ENCODE data around the gene BROX.

DNA sequence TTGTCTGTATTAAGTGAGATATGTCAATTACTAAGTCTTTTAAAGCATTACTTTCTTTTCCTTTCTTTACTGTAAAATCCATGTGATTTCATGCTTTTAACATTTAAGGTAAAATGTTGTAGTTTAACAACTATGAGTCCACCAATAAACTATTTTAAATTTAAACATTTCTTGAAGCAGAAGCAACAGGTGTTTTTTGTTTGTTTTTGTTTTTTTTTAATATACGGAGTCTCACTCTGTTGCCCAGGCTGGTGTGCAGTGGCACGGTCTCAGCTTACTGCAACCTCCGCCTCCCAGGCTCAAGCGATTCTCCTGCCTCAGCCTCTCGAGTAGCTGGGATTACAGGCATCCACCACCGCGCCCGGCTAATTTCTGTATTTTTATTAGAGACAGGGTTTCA, 15.6 kb upstream of the BROX start:
- TF ChIP-seq, protein P1, sequence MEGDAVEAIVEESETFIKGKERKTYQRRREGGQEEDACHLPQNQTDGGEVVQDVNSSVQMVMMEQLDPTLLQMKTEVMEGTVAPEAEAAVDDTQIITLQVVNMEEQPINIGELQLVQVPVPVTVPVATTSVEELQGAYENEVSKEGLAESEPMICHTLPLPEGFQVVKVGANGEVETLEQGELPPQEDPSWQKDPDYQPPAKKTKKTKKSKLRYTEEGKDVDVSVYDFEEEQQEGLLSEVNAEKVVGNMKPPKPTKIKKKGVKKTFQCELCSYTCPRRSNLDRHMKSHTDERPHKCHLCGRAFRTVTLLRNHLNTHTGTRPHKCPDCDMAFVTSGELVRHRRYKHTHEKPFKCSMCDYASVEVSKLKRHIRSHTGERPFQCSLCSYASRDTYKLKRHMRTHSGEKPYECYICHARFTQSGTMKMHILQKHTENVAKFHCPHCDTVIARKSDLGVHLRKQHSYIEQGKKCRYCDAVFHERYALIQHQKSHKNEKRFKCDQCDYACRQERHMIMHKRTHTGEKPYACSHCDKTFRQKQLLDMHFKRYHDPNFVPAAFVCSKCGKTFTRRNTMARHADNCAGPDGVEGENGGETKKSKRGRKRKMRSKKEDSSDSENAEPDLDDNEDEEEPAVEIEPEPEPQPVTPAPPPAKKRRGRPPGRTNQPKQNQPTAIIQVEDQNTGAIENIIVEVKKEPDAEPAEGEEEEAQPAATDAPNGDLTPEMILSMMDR (IDR thresholded peaks at IDR 0.05; ENCODE audit: low read depth, low read length, missing input control), result no peak
- TF ChIP-seq FOXA2 (IDR thresholded peaks at IDR 0.05) (no peak), TAF1 (conservative IDR thresholded peaks at IDR 0.05) (no peak), EGR1 (IDR thresholded peaks at IDR 0.05; ENCODE audit: low read depth in 2 of 2) (no peak)
- TF ChIP-seq, protein P2, sequence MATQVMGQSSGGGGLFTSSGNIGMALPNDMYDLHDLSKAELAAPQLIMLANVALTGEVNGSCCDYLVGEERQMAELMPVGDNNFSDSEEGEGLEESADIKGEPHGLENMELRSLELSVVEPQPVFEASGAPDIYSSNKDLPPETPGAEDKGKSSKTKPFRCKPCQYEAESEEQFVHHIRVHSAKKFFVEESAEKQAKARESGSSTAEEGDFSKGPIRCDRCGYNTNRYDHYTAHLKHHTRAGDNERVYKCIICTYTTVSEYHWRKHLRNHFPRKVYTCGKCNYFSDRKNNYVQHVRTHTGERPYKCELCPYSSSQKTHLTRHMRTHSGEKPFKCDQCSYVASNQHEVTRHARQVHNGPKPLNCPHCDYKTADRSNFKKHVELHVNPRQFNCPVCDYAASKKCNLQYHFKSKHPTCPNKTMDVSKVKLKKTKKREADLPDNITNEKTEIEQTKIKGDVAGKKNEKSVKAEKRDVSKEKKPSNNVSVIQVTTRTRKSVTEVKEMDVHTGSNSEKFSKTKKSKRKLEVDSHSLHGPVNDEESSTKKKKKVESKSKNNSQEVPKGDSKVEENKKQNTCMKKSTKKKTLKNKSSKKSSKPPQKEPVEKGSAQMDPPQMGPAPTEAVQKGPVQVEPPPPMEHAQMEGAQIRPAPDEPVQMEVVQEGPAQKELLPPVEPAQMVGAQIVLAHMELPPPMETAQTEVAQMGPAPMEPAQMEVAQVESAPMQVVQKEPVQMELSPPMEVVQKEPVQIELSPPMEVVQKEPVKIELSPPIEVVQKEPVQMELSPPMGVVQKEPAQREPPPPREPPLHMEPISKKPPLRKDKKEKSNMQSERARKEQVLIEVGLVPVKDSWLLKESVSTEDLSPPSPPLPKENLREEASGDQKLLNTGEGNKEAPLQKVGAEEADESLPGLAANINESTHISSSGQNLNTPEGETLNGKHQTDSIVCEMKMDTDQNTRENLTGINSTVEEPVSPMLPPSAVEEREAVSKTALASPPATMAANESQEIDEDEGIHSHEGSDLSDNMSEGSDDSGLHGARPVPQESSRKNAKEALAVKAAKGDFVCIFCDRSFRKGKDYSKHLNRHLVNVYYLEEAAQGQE (IDR thresholded peaks at IDR 0.05), result no peak
